Mesodermal cell (in vitro differentiated cells): ENCODE measurements around the gene COL9A1.

Experiments
- H3K27ac ChIP-seq: 2 replicates; pipeline ENCODE4 v1.7.0; 2013; ENCODE audit warnings: mild to moderate bottlenecking, low read depth, low read length, moderate library complexity; ENCODE audit not compliant: severe bottlenecking
- H3K36me3 ChIP-seq: 2 replicates; pipeline ENCODE4 v1.7.1; 2013; ENCODE audit warnings: mild to moderate bottlenecking, low read length, moderate library complexity; ENCODE audit not compliant: control insufficient read depth, insufficient read depth
- H3K4me1 ChIP-seq: one replicate; pipeline ENCODE4 v1.7.1; 2013; ENCODE audit warnings: mild to moderate bottlenecking, low read length; ENCODE audit not compliant: insufficient read depth, control insufficient read depth, poor library complexity, severe bottlenecking
- H3K4me3 ChIP-seq: 2 replicates; pipeline ENCODE4 v1.7.0; 2013; ENCODE audit warnings: low read length, control low read depth, mild to moderate bottlenecking; ENCODE audit not compliant: insufficient read depth, poor library complexity, severe bottlenecking; ENCODE audit errors: extremely low read depth
- H3K9me3 ChIP-seq: 2 replicates; pipeline ENCODE4 v1.7.1; 2013; ENCODE audit warnings: mild to moderate bottlenecking, low read length, moderate library complexity; ENCODE audit not compliant: control insufficient read depth
- WGBS, 2 experiments: methylation state at CpG; one replicate each; pipeline ENCODE4 v1.1.5; 2013; ENCODE audit warnings: missing lambda C conversion rate in 2 of 2; ENCODE audit not compliant: insufficient coverage in 2 of 2; 5-methylcytosine and 5-hydroxymethylcytosine counted together

COL9A1 gene

GRCh38 chr6:70266142-70266541 is 36.7 kb downstream of the COL9A1 start:
- no peak overlapping the region for H3K27ac ChIP-seq
- H3K9me3 ChIP-seq = no peaks in the 10 kb centered on the region
- no peaks in the 10 kb centered on the region for H3K4me1 ChIP-seq
- H3K4me3 ChIP-seq = no peak overlapping the region
- no peaks in the 10 kb centered on the region for H3K36me3 ChIP-seq
- 0% methylated on average over 1 of the region's 2 CpGs; no CpG with 5 or more reads in 1 of the 2 experiments for WGBS, 2 experiments

DNA sequence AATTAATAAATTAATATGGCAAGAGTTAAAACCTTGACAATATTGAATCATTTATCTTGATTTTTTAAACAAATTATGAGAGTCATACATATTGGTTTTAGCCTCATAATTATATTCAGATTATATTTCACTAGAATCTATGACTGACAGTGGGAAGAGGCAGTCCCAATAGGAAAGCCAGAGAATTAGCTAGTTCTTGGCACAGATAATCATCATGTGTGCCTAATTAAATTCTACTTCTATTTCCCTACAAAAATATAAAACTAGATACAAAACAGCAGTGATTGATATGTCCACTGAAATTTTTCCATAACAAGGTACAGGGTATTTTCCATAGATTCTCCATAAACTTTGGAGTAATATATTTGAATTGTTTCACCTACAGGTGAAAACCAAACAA is 38.6 kb downstream of the COL9A1 start:
- H3K36me3 ChIP-seq = no peaks in the 10 kb centered on the region
- H3K4me1 ChIP-seq = no peaks in the 10 kb centered on the region
- no peaks in the 10 kb centered on the region for H3K9me3 ChIP-seq
- H3K4me3 ChIP-seq = no peak overlapping the region
- H3K27ac ChIP-seq = no peak overlapping the region

DNA sequence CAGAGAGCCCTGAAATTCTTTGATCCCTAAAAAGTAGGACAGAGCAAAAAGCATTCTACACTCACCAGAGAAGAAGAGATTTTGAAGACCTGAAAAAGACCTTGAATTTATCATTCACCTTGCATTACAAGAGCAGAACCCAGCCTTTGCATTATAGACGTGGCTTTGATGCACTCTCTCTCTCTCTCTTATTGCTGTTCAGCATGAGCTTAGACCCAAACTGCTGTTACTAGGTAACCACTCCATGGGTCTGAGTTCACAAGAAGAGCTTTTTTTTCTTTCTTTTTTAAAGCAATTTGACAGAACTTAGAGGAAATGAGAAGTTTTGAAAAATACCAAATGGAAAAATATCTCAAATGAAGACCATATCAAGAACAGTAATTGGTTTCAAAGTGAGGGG is 44.4 kb downstream of the COL9A1 start:
- no peaks in the 10 kb centered on the region for H3K36me3 ChIP-seq
- H3K27ac ChIP-seq = no peak overlapping the region
- 71% methylated on average over 1 of the region's 1 CpG; no CpG with 5 or more reads in 1 of the 2 experiments for WGBS, 2 experiments
- no peak overlapping the region for H3K4me3 ChIP-seq
- no peaks in the 10 kb centered on the region for H3K4me1 ChIP-seq
- H3K9me3 ChIP-seq = no peaks in the 10 kb centered on the region

- no peak overlapping the region for H3K4me3 ChIP-seq
- no peaks in the 10 kb centered on the region for H3K4me1 ChIP-seq
- 40% methylated on average over 1 of the region's 2 CpGs; no CpG with 5 or more reads in 1 of the 2 experiments for WGBS, 2 experiments
- no peaks in the 10 kb centered on the region for H3K9me3 ChIP-seq
- no peaks in the 10 kb centered on the region for H3K36me3 ChIP-seq
- no peak overlapping the region for H3K27ac ChIP-seq
Observed at GRCh38 chr6:70257768-70258273, 45.1 kb downstream of the COL9A1 start.

- H3K4me3 ChIP-seq = no peak overlapping the region
- no peaks in the 10 kb centered on the region for H3K36me3 ChIP-seq
- 85 to 100% methylated on average over 1 of the region's 2 CpGs for WGBS, 2 experiments
- no peaks in the 10 kb centered on the region for H3K4me1 ChIP-seq
- no peaks in the 10 kb centered on the region for H3K9me3 ChIP-seq
- no peak overlapping the region for H3K27ac ChIP-seq
Observed at GRCh38 chr6:70254784-70255183, 48.1 kb downstream of the COL9A1 start.

GRCh38 chr6:70253923-70254322 is 49.0 kb downstream of the COL9A1 start:
- no peaks in the 10 kb centered on the region for H3K9me3 ChIP-seq
- no CpG with 5 or more reads among the region's 3 CpGs for WGBS, 2 experiments
- H3K36me3 ChIP-seq = no peaks in the 10 kb centered on the region
- no peak overlapping the region for H3K4me3 ChIP-seq
- H3K27ac ChIP-seq = no peak overlapping the region
- H3K4me1 ChIP-seq = no peaks in the 10 kb centered on the region

- Histone ChIP-seq H3K4me3 (no peak overlapping the region), H3K4me1 (no peaks in the 10 kb centered on the region), H3K36me3 (no peaks in the 10 kb centered on the region), H3K9me3 (no peaks in the 10 kb centered on the region), H3K27ac (no peak overlapping the region)
- 100% methylated on average over 2 of the region's 2 CpGs for WGBS, 2 experiments
Observed at GRCh38 chr6:70252604-70253003, 50.3 kb downstream of the COL9A1 start.

GRCh38 chr6:70246118-70246517 is 56.8 kb downstream of the COL9A1 start:
- Histone ChIP-seq H3K4me3 (no peak overlapping the region), H3K27ac (no peak overlapping the region), H3K4me1 (peaks cover 3% of the 10 kb centered on the region), H3K36me3 (no peaks in the 10 kb centered on the region), H3K9me3 (no peaks in the 10 kb centered on the region)
- WGBS, 2 experiments = 100% methylated on average over 3 of the region's 7 CpGs; no CpG with 5 or more reads in 1 of the 2 experiments

DNA sequence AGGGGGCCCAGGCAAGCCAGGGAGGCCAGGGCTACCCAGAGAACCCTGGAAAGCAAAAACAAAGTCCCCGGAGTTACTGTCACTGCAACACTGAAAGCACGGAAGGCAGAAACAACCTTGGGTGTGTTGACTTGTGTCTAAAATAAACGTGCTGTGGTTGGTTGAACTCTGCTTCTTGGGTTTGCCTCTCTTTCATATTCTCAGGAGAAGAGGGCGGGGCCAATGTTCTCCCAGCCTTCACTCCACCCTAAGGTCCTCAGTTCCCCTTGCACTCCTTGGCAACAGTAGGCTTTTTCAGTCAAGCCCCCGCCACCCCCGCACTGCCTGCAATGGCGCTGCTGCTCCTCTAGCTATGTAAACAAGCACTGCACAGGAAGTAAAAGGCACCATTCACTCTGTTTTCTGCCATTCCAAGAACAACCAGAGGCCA is 60.9 kb downstream of the COL9A1 start:
- Histone ChIP-seq H3K9me3 (no peaks in the 10 kb centered on the region), H3K27ac (no peak overlapping the region), H3K4me3 (no peak overlapping the region), H3K4me1 (peaks cover 3% of the 10 kb centered on the region), H3K36me3 (no peaks in the 10 kb centered on the region)
- WGBS, 2 experiments = 91% methylated on average over 5 to 6 of the region's 7 CpGs

DNA sequence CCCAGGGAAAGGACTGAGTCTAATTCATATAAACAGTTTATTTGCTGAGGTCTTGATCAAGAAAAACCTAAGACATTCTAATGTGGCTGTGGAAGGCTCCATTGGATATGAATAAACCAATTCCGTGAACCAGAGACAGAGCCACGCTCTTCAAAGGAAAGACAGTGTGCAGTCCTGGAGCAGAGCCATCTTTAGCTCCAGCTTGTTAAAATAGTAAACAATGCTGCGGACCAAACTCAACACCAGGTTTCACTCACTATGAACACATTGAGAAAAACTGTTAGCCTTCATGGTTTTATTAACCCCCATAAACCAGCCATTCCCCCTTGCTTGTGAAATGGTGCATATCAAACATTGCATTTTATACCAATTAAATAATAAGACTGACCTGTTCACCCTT is 61.9 kb downstream of the COL9A1 start:
- no peak overlapping the region for H3K27ac ChIP-seq
- no peak overlapping the region for H3K4me3 ChIP-seq
- no peaks in the 10 kb centered on the region for H3K9me3 ChIP-seq
- WGBS, 2 experiments = 66 to 100% methylated on average over 2 of the region's 3 CpGs
- H3K36me3 ChIP-seq = no peaks in the 10 kb centered on the region
- H3K4me1 ChIP-seq = peaks cover 3% of the 10 kb centered on the region

DNA sequence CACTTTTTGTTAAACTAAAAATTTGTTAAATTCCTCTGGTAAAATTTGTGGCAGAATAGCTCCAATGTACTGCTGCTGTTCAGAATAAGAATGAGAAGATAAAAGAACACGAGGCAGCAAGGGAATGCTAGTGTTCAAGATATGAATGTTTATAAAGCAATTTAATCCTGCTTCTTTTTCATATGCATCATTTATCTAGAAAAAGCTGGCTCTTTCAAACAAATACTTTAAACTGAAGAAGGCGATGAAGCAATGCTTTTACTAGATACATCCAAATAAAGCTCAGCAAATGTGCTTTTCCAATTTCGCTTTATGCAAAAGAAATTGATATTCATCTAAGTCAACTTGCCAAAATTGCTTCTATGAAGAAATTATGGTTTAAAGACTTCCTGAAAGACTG is 66.5 kb downstream of the COL9A1 start:
- no peaks in the 10 kb centered on the region for H3K36me3 ChIP-seq
- WGBS, 2 experiments = 86 to 100% methylated on average over 1 of the region's 3 CpGs

More for the DNA sequence above, 66.5 kb downstream of the COL9A1 start:
- no peak overlapping the region for H3K27ac ChIP-seq
- H3K4me3 ChIP-seq = no peak overlapping the region
- no peaks in the 10 kb centered on the region for H3K4me1 ChIP-seq
- H3K9me3 ChIP-seq = no peaks in the 10 kb centered on the region
